GM10248 (cell line): ENCODE data around the gene SERPINA1.

Experiments
- CTCF ChIA-PET: fragments of 300-600 bp; sonication (Branson Sonifier 250); formaldehyde crosslinking; extraction: SDS; loops from one replicate; lab custom pipeline; 2021; ENCODE audit warnings: antibody characterized with exemption; lab: Yijun Ruan, JAX
- POLR2A ChIA-PET: fragments of 350-650 bp; sonication (Branson Sonifier 250); formaldehyde crosslinking; extraction: SDS; loops from one replicate; lab custom pipeline; 2020; ENCODE audit warnings: antibody characterized with exemption; lab: Yijun Ruan, JAX
- DNase-seq: peaks from one replicate; pipeline ENCODE4 v3.0.0; 2012; ENCODE audit errors: extremely low spot score
- CTCF ChIP-seq: IDR thresholded peaks from 2 replicates; pipeline ENCODE4 v1.5.1; 2012; ENCODE audit warnings: mild to moderate bottlenecking, low read depth; ENCODE audit errors: extremely low read depth, missing control alignments, control extremely low read depth

The SERPINA1 gene

DNA sequence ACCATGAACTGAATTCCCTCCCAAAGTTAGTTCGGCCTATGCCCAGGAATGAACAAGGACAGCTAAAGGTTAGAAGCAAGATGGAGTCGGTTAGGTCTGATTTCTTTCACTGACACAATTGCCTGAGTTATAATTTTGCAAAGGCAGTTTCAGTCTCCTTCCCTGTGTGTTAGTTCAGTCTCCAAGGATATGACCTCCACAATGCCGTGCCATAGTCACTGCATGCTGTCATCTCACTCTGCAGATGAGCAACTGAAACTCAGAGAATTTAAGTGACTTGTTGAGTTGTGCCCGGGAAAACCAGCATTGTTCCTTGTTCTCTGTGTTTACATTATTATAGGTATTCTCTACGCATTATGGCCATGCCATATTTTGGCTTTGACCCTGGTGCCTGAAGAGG, 10.1 kb upstream of the SERPINA1 start:
- TF ChIP-seq CTCF = no peak
- ChIA-PET CTCF (no interaction called here), POLR2A (no interaction called here)
- DNase-seq = no peak

DNA sequence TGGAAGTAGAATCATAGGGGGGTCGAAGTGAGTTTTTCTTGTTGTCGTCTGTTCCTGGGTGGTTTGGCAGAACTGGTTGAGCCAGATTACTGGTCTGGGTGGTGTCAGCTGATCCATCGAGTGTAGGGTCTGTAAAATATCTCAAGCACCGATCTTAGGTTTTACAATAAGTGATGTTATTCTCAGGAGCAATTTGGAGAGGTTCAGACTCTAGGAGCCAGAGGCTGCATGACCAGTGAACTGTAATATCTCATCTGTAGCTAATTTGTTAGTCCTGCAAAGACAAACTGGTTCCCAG, 9.7 kb upstream of the SERPINA1 start:
- no peak for DNase-seq
- ChIA-PET POLR2A (no interaction called here), CTCF (no interaction called here)
- no peak for TF ChIP-seq CTCF

GRCh38 chr14:94397289-94398181, 9.1 kb upstream of the SERPINA1 start:
- DNase-seq = no peak
- ChIA-PET POLR2A (no interaction called here), CTCF (no interaction called here)
- TF ChIP-seq CTCF = no peak

DNA sequence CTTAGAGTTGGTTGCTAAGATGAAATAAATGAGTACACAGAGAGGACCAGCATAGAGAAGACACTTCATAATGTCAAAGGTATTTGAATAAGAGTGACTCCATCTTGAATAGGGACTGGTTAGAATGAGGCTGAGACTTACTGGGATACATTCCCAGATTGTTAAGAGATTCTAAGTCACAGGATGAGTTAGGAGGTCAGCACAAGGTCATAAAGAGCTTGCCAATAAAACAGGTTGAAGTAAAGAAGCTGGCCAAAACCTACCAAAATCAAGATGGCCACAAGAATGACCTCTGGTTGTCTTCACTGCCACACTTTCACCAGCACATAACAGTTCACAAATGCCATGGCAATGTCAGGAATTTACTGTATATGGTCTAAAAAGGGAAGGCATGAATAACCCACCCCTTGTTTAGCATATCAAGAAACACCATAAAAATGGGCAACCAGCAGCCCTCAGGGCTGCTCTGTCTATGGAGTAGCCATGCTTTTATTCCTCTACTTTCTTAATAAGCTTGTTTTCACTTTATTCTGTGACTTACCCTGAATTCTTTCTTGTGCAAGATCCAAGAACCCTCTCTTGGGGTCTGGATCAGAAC, 8.3 kb upstream of the SERPINA1 start:
- CTCF ChIA-PET = interaction anchor here (1.4 kb wide), 1 partner anchor 11 kb away, joined by 3 read pairs; no protein-coding TSS in a partner anchor

DNA sequence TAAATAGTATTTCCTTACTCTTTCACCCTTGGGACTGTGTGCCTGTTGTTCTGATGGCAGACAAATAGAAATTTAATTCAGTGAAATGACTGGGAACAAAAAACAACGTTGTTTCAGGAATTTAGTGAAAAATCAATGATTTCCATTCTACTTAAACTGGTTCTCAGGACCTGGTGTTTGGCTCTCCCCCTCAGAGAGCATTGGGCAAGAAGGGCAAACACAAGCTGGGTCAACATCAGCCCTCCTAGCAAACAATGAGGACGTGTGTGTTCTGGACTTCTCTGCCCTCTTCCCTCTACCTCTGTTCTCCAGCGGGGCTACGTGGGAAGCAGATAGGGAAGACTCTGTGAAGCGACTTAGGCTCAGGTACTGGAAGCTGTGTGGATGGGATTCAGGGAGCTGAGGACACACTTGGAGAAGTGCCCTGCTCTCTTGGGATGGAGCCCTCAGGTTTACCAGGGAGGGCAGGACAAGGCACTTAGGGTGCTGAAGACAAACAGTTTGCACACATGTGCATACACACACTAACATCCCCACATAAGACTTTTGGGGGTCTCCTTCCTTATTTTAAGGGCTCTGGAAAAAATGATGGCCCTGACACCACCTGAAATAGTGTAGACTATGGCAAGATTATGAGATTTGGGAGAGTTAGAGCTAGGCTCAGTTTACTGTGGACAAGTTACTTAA, 7.6 kb upstream of the SERPINA1 start:
- POLR2A ChIA-PET = no interaction called here
- no peak for TF ChIP-seq CTCF
- CTCF ChIA-PET = interaction anchor here (1.4 kb wide), 1 partner anchor 10 kb away, joined by 3 read pairs; no protein-coding TSS in a partner anchor
- DNase-seq = no peak

More for the DNA sequence above, 8.3 kb upstream of the SERPINA1 start:
- no peak for DNase-seq
- POLR2A ChIA-PET = no interaction called here
- TF ChIP-seq CTCF = no peak

- no peak for DNase-seq
- ChIA-PET CTCF (interaction anchor here (1.4 kb wide), 1 partner anchor 10 kb away, joined by 3 read pairs; no protein-coding TSS in a partner anchor), POLR2A (no interaction called here)
- no peak for TF ChIP-seq CTCF
Measured at GRCh38 chr14:94395282-94395887, 7.0 kb upstream of the SERPINA1 start.
